MM.1S (cell line): ENCODE data around the gene BCL2.

Experiments
- DNase-seq: peaks from one replicate; pipeline ENCODE4 v3.0.0-alpha.2; 2015
- H2AFZ ChIP-seq: fragments of 300-600 bp; sonication (generic); 2 replicates; pipeline ENCODE4 v1.6.0; 2016; ENCODE audit warnings: antibody characterized with exemption, low read length
- H3F3A ChIP-seq: fragments of 300-600 bp; sonication (generic); 2 replicates; pipeline ENCODE4 v1.6.1; 2016; ENCODE audit warnings: mild to moderate bottlenecking, antibody characterized with exemption, low read length, moderate library complexity, mixed read lengths; ENCODE audit not compliant: insufficient read depth
- H3K27ac ChIP-seq: fragments of 300-600 bp; sonication (generic); 2 replicates; pipeline ENCODE4 v1.5.1; 2016; ENCODE audit warnings: mild to moderate bottlenecking, low read length
- H3K27me3 ChIP-seq: fragments of 300-600 bp; sonication (generic); replicated peaks from 2 replicates; pipeline ENCODE4 v1.6.0; 2016; ENCODE audit warnings: low read length; ENCODE audit not compliant: insufficient read depth
- H3K36me3 ChIP-seq: fragments of 300-600 bp; sonication (generic); replicated peaks from 2 replicates; pipeline ENCODE4 v1.6.1; 2016; ENCODE audit warnings: mild to moderate bottlenecking, low read length, mixed read lengths; ENCODE audit not compliant: insufficient read depth
- H3K4me1 ChIP-seq: fragments of 300-600 bp; sonication (generic); 2 replicates; pipeline ENCODE4 v1.6.1; 2016; ENCODE audit warnings: low read length, mixed read lengths
- H3K4me2 ChIP-seq: fragments of 300-600 bp; sonication (generic); 2 replicates; pipeline ENCODE4 v1.6.0; 2016; ENCODE audit warnings: low read depth, low read length
- H3K4me3 ChIP-seq: fragments of 300-600 bp; sonication (generic); 2 replicates; pipeline ENCODE4 v1.5.1; 2016; ENCODE audit warnings: low read length, mixed read lengths
- H3K79me2 ChIP-seq: fragments of 300-600 bp; sonication (generic); 2 replicates; pipeline ENCODE4 v1.6.1; 2016; ENCODE audit warnings: mixed run types, low read length, mixed read lengths
- H3K9ac ChIP-seq: fragments of 300-600 bp; sonication (generic); 2 replicates; pipeline ENCODE4 v1.6.1; 2016; ENCODE audit warnings: low read length, mixed read lengths
- H3K9me2 ChIP-seq: fragments of 300-600 bp; sonication (generic); replicated peaks from 2 replicates; pipeline ENCODE4 v1.6.1; 2016; ENCODE audit warnings: mild to moderate bottlenecking, low read length, mixed read lengths; ENCODE audit not compliant: insufficient read depth
- H3K9me3 ChIP-seq: fragments of 300-600 bp; sonication (generic); replicated peaks from 2 replicates; pipeline ENCODE4 v1.6.1; 2016; ENCODE audit warnings: mild to moderate bottlenecking, low read length, mixed read lengths; ENCODE audit not compliant: insufficient read depth
- H4K20me1 ChIP-seq: fragments of 300-600 bp; sonication (generic); 2 replicates; pipeline ENCODE4 v1.6.1; 2016; ENCODE audit warnings: mild to moderate bottlenecking, low read length, moderate library complexity, mixed read lengths; ENCODE audit not compliant: insufficient read depth
- EZH2 ChIP-seq: fragments of 300-600 bp; sonication (generic); optimal IDR thresholded peaks from 2 replicates; pipeline ENCODE3; 2017; ENCODE audit warnings: low read depth, mild to moderate bottlenecking, antibody characterized with exemption, low read length, mixed read lengths
- EZH2phosphoT487 ChIP-seq: fragments of 300-600 bp; sonication (generic); IDR thresholded peaks from 2 replicates; pipeline ENCODE4 v1.6.1; 2018; ENCODE audit warnings: antibody characterized with exemption, low read length
- TF ChIP-seq, protein P1 (sequence below): fragments of 300-600 bp; sonication (generic); IDR thresholded peaks from 2 replicates; pipeline ENCODE4 v1.5.1; 2016; ENCODE audit warnings: antibody characterized with exemption, low read length, mixed read lengths

Gene BCL2

DNA sequence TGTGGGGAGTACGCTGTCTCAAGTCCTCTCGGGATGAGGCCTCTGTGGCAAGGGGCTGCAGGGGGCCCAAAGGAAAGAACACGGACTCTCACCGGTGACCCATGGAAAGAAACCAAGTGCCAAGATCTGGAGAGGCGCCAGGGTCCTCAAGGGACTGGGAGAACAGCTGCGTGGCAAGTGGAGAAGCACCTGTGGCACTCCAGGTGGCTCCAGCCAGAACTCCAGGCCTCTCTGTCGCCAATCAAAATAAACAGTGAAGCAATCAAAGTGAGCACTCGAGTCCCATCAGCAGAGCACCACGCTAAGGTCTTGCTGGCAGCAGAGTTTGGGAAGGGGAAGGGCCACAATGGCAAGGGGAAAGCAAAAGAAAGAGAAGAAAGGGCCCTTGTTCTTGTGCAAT, 54.7 kb downstream of the BCL2 start:
- peaks cover 91% of the 10 kb centered on the region for H3K79me2 ChIP-seq
- H4K20me1 ChIP-seq, result no peaks in the 10 kb centered on the region
- TF ChIP-seq EZH2phosphoT487 (no peak), EZH2 (no peak)
- TF ChIP-seq, protein P1, sequence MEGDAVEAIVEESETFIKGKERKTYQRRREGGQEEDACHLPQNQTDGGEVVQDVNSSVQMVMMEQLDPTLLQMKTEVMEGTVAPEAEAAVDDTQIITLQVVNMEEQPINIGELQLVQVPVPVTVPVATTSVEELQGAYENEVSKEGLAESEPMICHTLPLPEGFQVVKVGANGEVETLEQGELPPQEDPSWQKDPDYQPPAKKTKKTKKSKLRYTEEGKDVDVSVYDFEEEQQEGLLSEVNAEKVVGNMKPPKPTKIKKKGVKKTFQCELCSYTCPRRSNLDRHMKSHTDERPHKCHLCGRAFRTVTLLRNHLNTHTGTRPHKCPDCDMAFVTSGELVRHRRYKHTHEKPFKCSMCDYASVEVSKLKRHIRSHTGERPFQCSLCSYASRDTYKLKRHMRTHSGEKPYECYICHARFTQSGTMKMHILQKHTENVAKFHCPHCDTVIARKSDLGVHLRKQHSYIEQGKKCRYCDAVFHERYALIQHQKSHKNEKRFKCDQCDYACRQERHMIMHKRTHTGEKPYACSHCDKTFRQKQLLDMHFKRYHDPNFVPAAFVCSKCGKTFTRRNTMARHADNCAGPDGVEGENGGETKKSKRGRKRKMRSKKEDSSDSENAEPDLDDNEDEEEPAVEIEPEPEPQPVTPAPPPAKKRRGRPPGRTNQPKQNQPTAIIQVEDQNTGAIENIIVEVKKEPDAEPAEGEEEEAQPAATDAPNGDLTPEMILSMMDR, result no peak

DNA sequence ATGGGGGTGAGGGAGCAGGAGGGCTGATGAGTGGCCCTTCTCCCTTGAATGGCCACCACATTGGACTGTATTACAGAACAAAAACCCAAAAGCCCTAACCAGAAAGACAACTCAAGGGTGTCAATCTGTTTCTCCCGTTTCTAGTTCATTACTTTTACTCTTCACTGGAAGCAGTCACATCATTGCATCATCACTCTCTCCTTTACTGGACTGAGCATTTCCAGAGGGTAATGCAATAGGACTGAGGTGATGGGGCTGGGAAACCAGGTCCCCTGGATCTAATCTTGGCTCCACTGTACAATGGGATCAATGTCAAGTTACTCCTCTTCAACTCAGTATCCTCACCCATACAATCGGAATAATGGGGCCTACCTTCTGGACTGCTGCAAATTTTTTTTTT, 56.1 kb downstream of the BCL2 start:
- no peaks in the 10 kb centered on the region for H3K27me3 ChIP-seq
- no peak overlapping the region for H2AFZ ChIP-seq
- TF ChIP-seq, protein P1, result no peak
- TF ChIP-seq EZH2phosphoT487, result no peak
- no peak for TF ChIP-seq EZH2
- H3K9me2 ChIP-seq, result no peaks in the 10 kb centered on the region
- no peak overlapping the region for H3K27ac ChIP-seq
- no peak overlapping the region for H3K9ac ChIP-seq
- no peaks in the 10 kb centered on the region for H3F3A ChIP-seq
- H3K79me2 ChIP-seq, result peaks cover 96% of the 10 kb centered on the region
- 0 out of 2 replicates have a peak, but pooled peaks cover 6% of the 10 kb centered on the region for H3K4me1 ChIP-seq
- H4K20me1 ChIP-seq, result no peaks in the 10 kb centered on the region
- no peak overlapping the region for H3K4me3 ChIP-seq
- no peaks in the 10 kb centered on the region for H3K9me3 ChIP-seq
- no peak overlapping the region for H3K4me2 ChIP-seq
- no peak for DNase-seq
- no peaks in the 10 kb centered on the region for H3K36me3 ChIP-seq

More for the DNA sequence above, 54.7 kb downstream of the BCL2 start:
- Histone ChIP-seq H3K9me2 (no peaks in the 10 kb centered on the region), H3K4me1 (0 out of 2 replicates have a peak, but pooled peaks cover 7% of the 10 kb centered on the region), H3K36me3 (no peaks in the 10 kb centered on the region; the same call in 1 of the 2 replicates), H3K9me3 (no peaks in the 10 kb centered on the region), H3K9ac (no peak overlapping the region), H3K27me3 (no peaks in the 10 kb centered on the region), H2AFZ (no peak overlapping the region), H3K4me3 (no peak overlapping the region), H3K27ac (no peak overlapping the region), H3K4me2 (no peak overlapping the region), H3F3A (no peaks in the 10 kb centered on the region)
- no peak for DNase-seq

DNA sequence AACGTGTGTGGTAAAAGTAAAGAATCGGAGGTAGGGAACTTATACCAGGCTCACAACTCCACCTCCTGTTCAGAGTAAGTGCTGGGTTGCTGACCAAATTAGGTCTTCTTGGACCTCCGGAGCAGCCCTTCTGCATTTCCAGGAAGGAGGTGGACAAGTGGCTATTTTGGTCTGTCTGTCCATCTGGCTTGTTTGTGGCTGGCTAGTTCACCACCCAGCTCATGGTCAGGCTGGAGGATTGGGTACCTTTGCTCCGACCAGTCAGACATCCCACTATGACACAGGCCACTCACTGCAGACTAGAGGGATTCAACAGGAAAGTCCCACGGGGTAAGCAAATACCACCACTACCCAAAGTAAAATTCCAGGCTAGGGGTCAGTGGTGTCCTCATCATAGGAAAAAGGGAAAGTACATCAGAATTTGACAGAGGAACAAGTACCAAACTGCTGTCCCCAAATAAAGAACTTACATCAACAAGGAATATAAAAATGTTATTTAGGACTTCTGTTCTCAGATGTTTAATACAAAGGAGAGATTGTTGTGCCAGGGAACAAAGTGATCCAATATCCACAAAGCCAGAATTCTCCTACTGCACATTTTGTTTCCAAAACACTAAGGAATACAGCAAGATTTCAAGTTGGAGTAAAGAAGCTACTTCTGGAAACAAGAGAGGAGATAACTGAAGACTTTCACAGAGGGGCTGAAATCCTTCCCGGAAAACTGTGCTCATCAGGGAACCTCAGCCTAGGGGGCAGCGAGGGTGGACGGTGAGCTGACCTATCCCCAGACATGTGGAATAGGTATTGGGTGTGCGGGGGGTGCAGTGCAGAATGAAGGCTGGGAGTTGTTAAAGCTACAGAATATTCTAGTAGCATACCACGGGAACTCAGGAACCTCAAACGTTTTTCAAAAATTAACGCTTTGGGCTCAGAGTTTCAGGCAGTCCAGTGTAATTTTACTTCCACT, 56.9 kb downstream of the BCL2 start:
- Histone ChIP-seq H3K4me3 (no peak overlapping the region), H3K36me3 (no peaks in the 10 kb centered on the region), H3K9me3 (no peaks in the 10 kb centered on the region), H3K4me1 (no peaks in the 10 kb centered on the region), H3K27me3 (no peaks in the 10 kb centered on the region), H2AFZ (no peak overlapping the region), H3K9me2 (no peaks in the 10 kb centered on the region), H3K4me2 (no peak overlapping the region), H3F3A (no peaks in the 10 kb centered on the region), H3K79me2 (peaks cover 96% of the 10 kb centered on the region), H4K20me1 (no peaks in the 10 kb centered on the region), H3K9ac (no peak overlapping the region), H3K27ac (no peak overlapping the region)
- no peak for DNase-seq
- no peak for TF ChIP-seq EZH2phosphoT487
- TF ChIP-seq, protein P1, result no peak
- TF ChIP-seq EZH2, result no peak
